Activated gamma-delta T cell treated with Interleukin-2 at 50 U/mL for 16 hours (primary cell): ENCODE results near the gene UBR7.
"Not testable (repeated sequence)": the region's sequence is repeated elsewhere in the genome, so short reads cannot be mapped to it uniquely, and the experiment has no call there.

Experiments used
- DNase-seq: peaks from one replicate; pipeline ENCODE4 v3.0.0-alpha.2; 2020

The UBR7 gene

DNA sequence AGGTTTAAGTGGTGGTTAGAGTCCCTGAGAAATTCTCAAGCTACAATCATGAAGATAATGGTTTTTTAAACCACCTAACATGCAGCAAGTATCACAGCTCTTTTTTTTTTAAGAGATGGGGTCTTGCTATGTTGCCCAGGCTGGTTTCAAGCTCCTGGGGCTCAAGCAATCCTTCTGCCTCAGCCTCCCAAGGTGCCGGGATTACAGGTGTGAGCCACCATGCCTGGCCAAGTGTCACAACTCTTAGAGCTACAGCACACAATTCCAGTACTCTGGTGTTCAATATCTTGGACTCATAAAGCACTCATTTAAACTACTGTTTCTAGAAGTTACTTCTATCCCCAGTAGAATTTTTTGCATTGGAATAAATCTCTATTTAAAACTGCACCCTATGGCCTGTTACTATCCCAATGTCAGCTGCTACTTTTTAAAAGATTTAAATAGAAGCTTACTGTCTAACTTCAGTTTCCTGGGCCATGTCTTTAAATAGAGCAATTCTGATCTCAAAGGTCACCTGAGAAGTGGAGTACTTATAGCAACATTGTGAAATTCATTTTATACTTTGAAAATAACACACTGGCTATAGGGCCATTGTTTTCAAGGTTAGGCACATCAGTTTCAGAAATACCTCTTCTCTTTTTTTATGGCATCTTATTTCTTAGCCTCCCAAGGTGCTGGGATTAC is 11.6 kb upstream of the UBR7 start:
- DNase-seq: no peak

- no peak for DNase-seq
Observed at GRCh38 chr14:93199031-93199430, 8.0 kb upstream of the UBR7 start.

GRCh38 chr14:93200553-93200952 is 6.5 kb upstream of the UBR7 start:
- DNase-seq: no peak

- DNase-seq: no peak
Observed at GRCh38 chr14:93201155-93201704, 5.8 kb upstream of the UBR7 start.

- peak; percentile 14 for DNase-seq
Observed at GRCh38 chr14:93207468-93208308, 632 bp downstream of the UBR7 start.

DNA sequence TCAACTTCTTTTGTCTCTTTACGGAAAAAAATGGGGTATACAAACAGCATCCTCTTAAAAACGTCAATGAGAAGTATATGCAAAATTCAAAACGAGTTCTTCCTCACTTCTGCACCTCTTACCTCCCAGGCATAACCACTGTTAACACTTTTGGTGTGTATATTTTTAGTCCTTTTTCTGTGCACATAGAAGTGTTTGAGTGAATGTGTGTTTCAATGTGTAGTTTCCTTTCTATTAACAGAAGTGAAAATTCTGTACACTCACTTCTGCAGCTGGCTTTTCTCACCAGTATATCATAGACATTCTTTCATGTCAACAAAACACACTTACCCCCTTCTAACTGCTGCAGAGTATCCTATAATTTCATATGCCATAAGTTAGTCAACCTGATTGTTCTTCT is 5.4 kb downstream of the UBR7 start:
- no peak for DNase-seq

GRCh38 chr14:93214598-93214997 is 7.5 kb downstream of the UBR7 start:
- no peak for DNase-seq

- DNase-seq: peak; percentile 45
Observed at GRCh38 chr14:93219103-93219726, 12.2 kb downstream of the UBR7 start.

DNA sequence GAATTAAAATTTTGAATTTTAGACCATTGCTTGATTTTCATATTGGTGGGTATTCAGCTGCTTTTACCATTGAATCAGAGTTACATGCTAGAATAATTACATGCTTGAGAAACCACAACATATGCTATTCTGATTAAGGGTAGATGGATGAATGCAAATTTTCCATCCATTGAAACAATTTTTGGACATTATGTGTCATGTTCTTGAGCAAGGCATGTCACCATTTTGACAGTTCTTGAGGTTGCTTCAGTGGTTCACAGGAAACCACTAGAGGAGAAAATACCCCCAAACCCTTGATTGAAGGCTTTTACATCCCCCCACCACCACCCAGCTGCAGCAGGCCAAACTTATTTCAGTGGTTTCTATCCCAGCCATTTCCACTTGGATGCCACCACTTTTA is 13.5 kb downstream of the UBR7 start:
- no peak for DNase-seq

- no peak for DNase-seq
Observed at GRCh38 chr14:93223565-93223964, 16.5 kb downstream of the UBR7 start.

- no peak for DNase-seq
Observed at GRCh38 chr14:93228550-93228949, 21.5 kb downstream of the UBR7 start.

DNA sequence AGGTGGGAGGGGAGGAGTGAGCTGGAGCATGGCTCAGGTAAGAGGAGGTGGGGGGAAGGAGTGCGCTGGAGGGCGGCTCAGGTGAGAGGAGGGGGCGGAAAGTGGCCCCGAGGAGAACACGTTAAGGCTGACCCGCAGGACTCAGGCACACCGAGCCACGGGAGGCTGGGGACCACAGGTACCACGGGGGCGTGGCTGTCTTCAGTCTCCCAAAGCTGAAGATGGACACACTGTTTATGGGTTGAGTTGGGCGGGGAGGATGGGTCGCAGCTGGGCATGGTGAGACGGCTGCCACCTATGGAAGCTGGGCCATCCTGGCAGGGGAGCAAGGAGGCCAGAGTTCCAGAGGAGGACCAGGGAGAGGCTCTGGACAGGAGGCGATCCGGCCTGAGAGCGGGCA is 23.5 kb downstream of the UBR7 start:
- DNase-seq: no peak

DNA sequence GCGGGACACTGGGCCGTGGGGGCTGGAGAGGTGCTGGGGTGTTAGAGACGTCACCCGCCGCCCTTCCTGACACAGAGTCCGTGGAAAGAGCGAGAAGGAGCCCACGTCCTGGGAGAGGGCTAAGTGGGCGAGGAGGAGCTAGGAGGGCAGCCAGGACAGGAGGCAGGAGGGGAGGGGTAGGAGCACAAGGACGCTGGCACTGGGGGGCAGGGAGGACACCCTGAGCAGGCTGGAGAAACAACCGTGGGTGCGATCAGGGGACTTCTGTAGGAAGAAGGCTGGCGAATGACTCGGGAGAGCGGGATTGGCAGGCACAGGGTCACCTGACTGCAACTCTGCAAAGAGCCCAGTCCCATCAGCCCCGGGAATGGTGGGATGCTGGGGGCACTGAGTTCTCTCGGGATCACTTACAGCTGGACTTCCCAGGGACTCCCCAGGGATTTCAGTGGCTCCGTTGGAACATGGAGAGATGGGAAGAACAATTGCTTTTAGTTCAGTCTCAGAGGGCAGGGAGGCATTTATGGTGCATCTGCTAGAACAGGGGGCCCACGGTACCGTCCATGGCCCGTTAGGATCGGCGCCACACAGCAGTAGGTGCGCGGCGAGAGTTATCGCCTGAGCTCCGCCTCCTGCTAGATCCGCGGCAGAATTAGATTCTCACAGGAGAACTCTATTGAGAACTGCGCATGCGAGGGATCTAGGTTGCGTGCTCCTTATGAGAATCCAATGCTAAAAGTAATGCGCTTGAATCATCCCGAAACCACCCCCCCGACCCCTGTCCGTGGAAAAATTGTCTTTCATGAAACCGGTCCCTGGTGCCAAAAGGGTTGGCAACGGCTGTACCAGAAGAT is 24.3 kb downstream of the UBR7 start:
- no peak for DNase-seq

- no peak for DNase-seq
Observed at GRCh38 chr14:93232159-93232558, 25.1 kb downstream of the UBR7 start.

GRCh38 chr14:93233078-93233477 is 26.0 kb downstream of the UBR7 start:
- DNase-seq: not testable (repeated sequence)

DNA sequence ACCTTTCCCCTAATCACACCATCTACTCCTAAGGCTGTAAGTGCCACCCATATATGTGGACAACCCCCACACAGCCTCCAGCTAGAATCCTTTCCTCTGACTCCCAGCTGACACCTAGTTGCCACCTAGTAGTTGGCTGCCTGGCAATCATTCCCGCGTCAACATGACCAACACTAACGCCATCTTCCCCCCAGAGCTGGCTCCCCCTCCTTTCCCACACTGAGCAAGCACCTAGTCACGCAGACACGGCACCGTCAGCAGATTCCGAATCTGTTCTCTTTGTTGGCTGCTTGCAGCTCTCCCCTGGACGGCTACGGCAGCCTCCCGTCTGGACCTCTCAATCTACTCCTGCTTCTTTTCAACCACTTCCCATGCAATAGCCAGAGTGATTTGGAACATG is 27.7 kb downstream of the UBR7 start:
- DNase-seq: no peak

- no peak for DNase-seq
Observed at GRCh38 chr14:93239869-93240677, 33.0 kb downstream of the UBR7 start.

GRCh38 chr14:93240678-93241000 is 33.6 kb downstream of the UBR7 start:
- no peak for DNase-seq

DNA sequence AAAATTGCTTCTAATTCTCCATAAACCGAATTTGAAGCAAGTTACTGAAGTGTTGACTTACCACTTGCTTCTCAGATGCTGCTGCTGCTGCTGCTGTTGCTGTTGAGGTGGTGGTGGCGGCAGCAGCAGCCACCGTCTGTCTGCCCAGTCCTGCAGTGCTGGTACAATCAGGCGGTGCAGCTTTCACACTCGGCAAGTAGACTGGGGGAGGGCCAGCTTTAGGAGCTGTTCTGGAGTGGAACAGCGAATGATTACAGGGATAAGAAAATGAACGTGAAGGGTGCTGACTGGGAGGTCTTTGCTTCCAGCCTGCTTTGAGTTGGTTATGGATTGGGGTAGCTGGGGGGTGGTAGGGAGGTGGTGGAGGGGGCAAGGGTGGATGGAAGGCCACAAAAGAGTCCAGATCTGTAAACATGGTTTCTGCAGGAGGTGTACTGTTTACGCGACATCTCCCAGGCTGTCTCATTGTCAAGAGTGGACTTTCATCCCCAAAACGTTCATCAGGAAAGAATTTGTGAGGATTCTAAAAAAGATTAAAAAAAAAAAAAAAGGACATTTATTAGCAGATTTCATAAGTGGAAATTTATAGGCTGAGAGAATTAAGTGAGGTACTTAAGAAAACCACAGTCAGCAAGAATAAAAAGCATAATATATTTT is 38.8 kb downstream of the UBR7 start:
- no peak for DNase-seq

DNA sequence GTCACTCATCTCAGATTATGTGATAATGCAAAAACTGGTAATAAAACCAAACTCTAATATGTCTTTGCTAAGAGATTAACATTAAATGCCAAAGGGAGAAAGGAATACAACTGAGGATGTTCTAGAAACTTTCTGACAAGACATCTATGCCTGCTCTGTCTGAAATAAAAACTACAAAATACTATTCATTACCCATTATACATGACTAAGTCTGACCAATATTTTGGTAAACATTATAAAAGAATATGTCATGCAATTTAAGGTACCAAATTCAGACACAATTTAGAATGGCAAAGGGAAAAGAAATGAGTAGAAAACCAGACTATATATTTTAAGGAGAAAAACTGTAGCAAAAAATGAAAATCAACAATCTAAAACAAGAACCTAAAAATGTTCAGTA is 39.5 kb downstream of the UBR7 start:
- no peak for DNase-seq

DNA sequence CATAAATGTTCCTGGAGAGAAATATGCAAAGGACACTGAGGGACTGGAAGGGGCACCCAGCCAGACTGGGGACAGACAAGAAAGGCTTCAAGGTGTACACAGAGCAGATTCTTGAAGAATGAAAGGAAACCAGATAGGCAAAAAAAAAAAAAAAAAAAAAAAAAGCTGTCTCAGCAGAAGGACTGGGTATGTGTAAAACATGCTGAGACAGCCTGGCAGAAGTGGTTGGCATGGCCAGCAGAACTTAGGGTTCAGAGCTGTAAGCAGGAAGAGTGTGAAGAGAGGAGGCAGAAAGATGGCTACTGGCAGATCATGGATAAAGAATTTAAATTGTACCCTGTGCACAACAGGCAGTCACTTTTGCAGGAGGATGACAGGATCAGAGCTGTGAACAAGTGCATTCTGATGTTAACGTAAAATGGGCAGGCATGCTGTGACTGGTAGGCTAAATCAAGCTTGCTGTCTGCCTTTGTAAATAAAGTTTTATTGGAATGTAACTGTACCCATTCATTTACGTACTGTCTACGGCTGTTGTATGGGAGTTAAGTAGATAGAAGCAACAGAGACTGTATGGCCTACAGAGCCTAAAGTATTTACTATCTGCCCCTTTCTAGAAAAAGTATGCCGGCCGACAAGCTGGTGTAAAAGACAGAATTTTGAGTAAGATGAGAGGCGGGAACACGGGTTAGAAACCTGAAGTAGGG is 42.2 kb downstream of the UBR7 start:
- no peak for DNase-seq
